Activated CD8-positive, alpha-beta T cell treated with anti-CD3 and anti-CD28 coated beads for 36 hours (primary cell): ENCODE measurements around the gene RAB11B. TPM values are rescaled to one million over a fixed set of nuclear protein-coding genes. Genes with fewer than 3 reads are reported as not detected.

Source experiments
- ATAC-seq: fragments of 200-7000 bp; cut with Tn5 transposase; one replicate; pipeline ENCODE4 v1.10.0; 2021; ENCODE audit warnings: mild to moderate bottlenecking, moderate library complexity
- CTCF ChIA-PET: fragments of 350-600 bp; sonication (Branson Sonifier 250); formaldehyde crosslinking; loops from one replicate; lab custom pipeline; 2021; ENCODE audit warnings: antibody characterized with exemption; lab: Charles Lee
- POLR2A ChIA-PET: fragments of 350-600 bp; sonication (Branson Sonifier 250); formaldehyde crosslinking; loops from one replicate; lab custom pipeline; 2021; ENCODE audit warnings: antibody characterized with exemption; lab: Charles Lee
- DNase-seq: peaks from one replicate; pipeline ENCODE4 v3.0.0-alpha.2; 2020
- H3K27ac Mint-ChIP-seq: one replicate; pipeline ENCODE4 v1.8.0; 2021; ENCODE audit warnings: mild to moderate bottlenecking, mixed read lengths
- H3K27me3 Mint-ChIP-seq: one replicate; pipeline ENCODE4 v1.8.0; 2021; ENCODE audit warnings: mixed read lengths
- H3K36me3 Mint-ChIP-seq: one replicate; pipeline ENCODE4 v1.8.0; 2021; ENCODE audit warnings: low read depth, mixed read lengths
- H3K4me1 Mint-ChIP-seq: one replicate; pipeline ENCODE4 v1.8.0; 2021; ENCODE audit warnings: low read depth, mixed read lengths
- H3K4me3 Mint-ChIP-seq: one replicate; pipeline ENCODE4 v1.8.0; 2021; ENCODE audit warnings: mild to moderate bottlenecking, moderate library complexity, mixed read lengths
- H3K9me3 Mint-ChIP-seq: one replicate; pipeline ENCODE4 v1.8.0; 2021; ENCODE audit warnings: mixed read lengths
- CTCF ChIP-seq: fragments of 200-600 bp; IDR thresholded peaks from one replicate; pipeline ENCODE4 v1.8.0; 2022; ENCODE audit warnings: antibody characterized with exemption, mild to moderate bottlenecking
- intact Hi-C: fragments of 100-400 bp; cut with micrococcal nuclease; formaldehyde crosslinking; loops from one replicate; pipeline ENCODE4 v1.10.0; 2022
- total RNA-seq, 2 experiments: library from RNA; stranded (reverse); gene quantifications; one replicate each; pipeline ENCODE4 v1.2.3, GENCODE V29; 2021

Gene RAB11B
- total RNA-seq, 2 experiments from 2014 or later, result 74.3 to 77.4 TPM

GRCh38 chr19:8444677-8445487, 54.7 kb downstream of the RAB11B start, which contains the start of gene HNRNPM:
HNRNPM (plus strand) TSS chr19:8444975; CDS start chr19:8444999, 24 bp downstream.
- intact Hi-C loops, result no loop called here
- Mint-ChIP-seq H3K27ac (peak within 1 kb of the TSS; percentile 90), H3K9me3 (no peaks in the 10 kb centered on the region), H3K4me3 (peak within 1 kb of the TSS; percentile 95), H3K4me1 (peaks cover 34% of the 10 kb centered on the region), H3K36me3 (peaks cover 38% of the 10 kb centered on the region), H3K27me3 (no peaks in the 10 kb centered on the region)
- DNase-seq (peak; percentile 100), ATAC-seq (peak; percentile 96)
- ChIA-PET POLR2A (interaction anchor here (0.6 to 3.5 kb wide), 17 partner anchors 8 to 70 kb away, joined by 3 to 13 read pairs (median 3); partner anchors contain the start of genes MARCHF2 and ZNF414), CTCF (interaction anchor here (0.6 to 2.4 kb wide), 7 partner anchors 17 to 133 kb away, joined by 3 to 9 read pairs (median 5); partner anchors contain the start of genes MARCHF2 and MYO1F)
- TF ChIP-seq CTCF, result no peak

- peak; percentile 53 for DNase-seq
- Mint-ChIP-seq H3K27ac (peak overlapping the region; percentile 90), H3K27me3 (no peaks in the 10 kb centered on the region), H3K36me3 (peaks cover 41% of the 10 kb centered on the region), H3K4me1 (peaks cover 39% of the 10 kb centered on the region), H3K9me3 (no peaks in the 10 kb centered on the region), H3K4me3 (peak overlapping the region; percentile 95)
- CTCF ChIA-PET, result interaction anchor here (1.1 to 2.4 kb wide), 5 partner anchors 10 to 92 kb away, joined by 3 to 12 read pairs (median 8); partner anchors contain the start of gene MARCHF2
- ATAC-seq, result peak; percentile 17
- intact Hi-C loops, result no loop called here
- POLR2A ChIA-PET, result interaction anchor here (0.9 to 3.5 kb wide), 9 partner anchors 9 to 68 kb away, joined by 3 to 13 read pairs (median 7); partner anchors contain the start of gene MARCHF2
- no peak for TF ChIP-seq CTCF
Observed at GRCh38 chr19:8445488-8446001, 55.4 kb downstream of the RAB11B start.

- Mint-ChIP-seq H3K27me3 (no peaks in the 10 kb centered on the region), H3K27ac (peak overlapping the region; percentile 90), H3K4me3 (peak overlapping the region; percentile 95), H3K9me3 (no peaks in the 10 kb centered on the region), H3K4me1 (peaks cover 41% of the 10 kb centered on the region), H3K36me3 (peaks cover 43% of the 10 kb centered on the region)
- intact Hi-C loops, result no loop called here
- TF ChIP-seq CTCF, result no peak
- CTCF ChIA-PET, result interaction anchor here (1.1 to 4.3 kb wide), 9 partner anchors 11 to 134 kb away, joined by 3 to 28 read pairs (median 3); partner anchors contain the start of gene MARCHF2
- ATAC-seq, result no peak
- POLR2A ChIA-PET, result interaction anchor here (0.9 to 3.5 kb wide), 8 partner anchors 9 to 67 kb away, joined by 3 to 13 read pairs (median 8); partner anchors contain the start of gene MARCHF2
- no peak for DNase-seq
Observed at GRCh38 chr19:8446061-8446709, 56.0 kb downstream of the RAB11B start.

DNA sequence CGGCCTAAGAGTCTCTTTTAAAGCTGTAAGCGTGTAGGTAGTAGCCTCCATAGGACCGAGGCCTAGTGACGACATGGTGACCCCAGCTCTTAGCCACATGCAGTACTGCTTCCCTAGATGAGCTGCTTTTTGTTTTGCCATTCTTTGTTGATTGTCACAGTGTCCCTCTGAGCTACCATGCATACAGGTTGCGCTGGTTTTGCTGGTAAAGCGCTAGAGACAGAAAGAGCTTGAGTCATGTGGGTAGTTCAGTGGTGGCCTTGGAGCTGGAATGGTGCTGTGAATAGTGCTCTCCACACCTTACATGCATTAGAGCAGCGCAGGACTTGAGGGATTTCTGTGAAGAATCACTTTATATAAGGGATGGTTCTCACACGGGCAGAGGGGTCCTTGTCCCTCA, 59.7 kb downstream of the RAB11B start:
- ChIA-PET CTCF (interaction anchor here (1.5 to 4.3 kb wide), 3 partner anchors 37 to 130 kb away, joined by 3 to 28 read pairs (median 3); partner anchors contain the start of gene MARCHF2), POLR2A (interaction anchor here (1.1 to 3.3 kb wide), 2 partner anchors 13 to 138 kb away, joined by 3 to 14 read pairs; no protein-coding TSS in a partner anchor)
- ATAC-seq, result no peak
- Mint-ChIP-seq H3K36me3 (peaks cover 57% of the 10 kb centered on the region), H3K27ac (peak overlapping the region; percentile 67), H3K9me3 (no peaks in the 10 kb centered on the region), H3K27me3 (no peaks in the 10 kb centered on the region), H3K4me3 (no peak overlapping the region), H3K4me1 (peaks cover 70% of the 10 kb centered on the region)
- DNase-seq, result no peak
- intact Hi-C loops, result no loop called here
- no peak for TF ChIP-seq CTCF
